Ramos (cell line): ENCODE data around the gene CSNK1E.

Experiments used
- in situ Hi-C: fragments of 300-500 bp; cut with MboI; formaldehyde crosslinking; loops from one replicate; pipeline ENCODE4 v1.14.3; 2022; ENCODE audit warnings: low sequenced_read_pairs; ENCODE audit not compliant: unreplicated experiment

The CSNK1E gene

GRCh38 chr22:38309614-38310517 lies 7.4 kb downstream of the CSNK1E start:
- in situ Hi-C loops = no loop called here

- in situ Hi-C loops = no loop called here
These were observed 8.3 kb downstream of the CSNK1E start for GRCh38 chr22:38308791-38309498.

- in situ Hi-C loops = no loop called here
These were observed 11.5 kb downstream of the CSNK1E start for GRCh38 chr22:38305471-38306448.

GRCh38 chr22:38304526-38304925 lies 12.7 kb downstream of the CSNK1E start:
- in situ Hi-C loops = no loop called here

- in situ Hi-C loops = no loop called here
These were observed 13.3 kb downstream of the CSNK1E start for GRCh38 chr22:38303974-38304373.

- in situ Hi-C loops = no loop called here
These were observed 14.3 kb downstream of the CSNK1E start for GRCh38 chr22:38302906-38303305.

GRCh38 chr22:38300946-38301345 lies 16.3 kb downstream of the CSNK1E start:
- in situ Hi-C loops = no loop called here

GRCh38 chr22:38300197-38300945 lies 16.9 kb downstream of the CSNK1E start:
- in situ Hi-C loops = no loop called here

GRCh38 chr22:38299770-38300102 lies 17.5 kb downstream of the CSNK1E start:
- in situ Hi-C loops = no loop called here

GRCh38 chr22:38298312-38299005 lies 18.8 kb downstream of the CSNK1E start:
- in situ Hi-C loops = no loop called here

- in situ Hi-C loops = no loop called here
These were observed 20.9 kb downstream of the CSNK1E start for GRCh38 chr22:38296372-38296771.

- in situ Hi-C loops = no loop called here
These were observed 21.4 kb downstream of the CSNK1E start for GRCh38 chr22:38295863-38296262.

GRCh38 chr22:38295339-38295738 lies 21.9 kb downstream of the CSNK1E start:
- in situ Hi-C loops = no loop called here

GRCh38 chr22:38294193-38294592 lies 23.0 kb downstream of the CSNK1E start:
- in situ Hi-C loops = no loop called here

GRCh38 chr22:38292694-38293093 lies 24.5 kb downstream of the CSNK1E start:
- in situ Hi-C loops = no loop called here

GRCh38 chr22:38291201-38291777 lies 25.9 kb downstream of the CSNK1E start:
- in situ Hi-C loops = no loop called here

- in situ Hi-C loops = no loop called here
These were observed 26.9 kb downstream of the CSNK1E start for GRCh38 chr22:38290347-38290746.

GRCh38 chr22:38289583-38290082 lies 27.6 kb downstream of the CSNK1E start:
- in situ Hi-C loops = no loop called here
